Measurements from ENCODE around the gene NCR2. TPM values are rescaled to one million over a fixed set of nuclear protein-coding genes. Genes with fewer than 3 reads are reported as not detected.

Gene NCR2
- total and polyA plus RNA-seq, 7 donors, result not detected

DNA sequence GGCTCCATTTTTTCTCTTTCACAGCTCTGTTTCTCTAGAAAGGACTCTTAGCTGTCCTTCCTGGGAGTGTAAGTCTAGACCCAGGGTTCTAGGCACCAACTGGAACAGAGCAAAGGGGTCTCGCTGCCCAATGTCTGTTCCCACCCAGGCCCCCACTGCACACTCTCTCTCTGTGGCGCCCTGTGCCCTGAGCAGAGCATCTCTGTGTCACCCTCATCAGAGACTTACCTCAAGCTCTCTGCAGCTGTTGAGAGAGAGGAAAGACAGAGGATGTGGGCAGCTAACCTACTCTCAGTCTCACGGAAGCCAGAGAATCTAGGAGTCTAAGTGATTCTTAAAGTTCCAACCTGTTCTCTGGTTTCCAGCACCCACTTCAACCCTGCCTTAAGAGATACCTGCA is 9.5 kb downstream of the NCR2 start:
- Histone ChIP-seq H3K36me3 (ENCODE audit: insufficient read depth in 1 of 2, low read depth in 1 of 2) (no peaks in the 10 kb centered on the region), H3K4me3 (no peak overlapping the region), H3K27me3 (ENCODE audit: insufficient read depth in 3 of 3, low read length in 2 of 3) (peaks cover 2 to 14% (median 4%) of the 10 kb centered on the region in 3 donors), H3K27ac (no peak overlapping the region), H3K4me1 (no peaks in the 10 kb centered on the region), H3K9me3 (no peaks in the 10 kb centered on the region)
- intact Hi-C loops (cut with DNase I), result no loop called here
- DNase-seq, result no peak
- TF ChIP-seq, protein P1, sequence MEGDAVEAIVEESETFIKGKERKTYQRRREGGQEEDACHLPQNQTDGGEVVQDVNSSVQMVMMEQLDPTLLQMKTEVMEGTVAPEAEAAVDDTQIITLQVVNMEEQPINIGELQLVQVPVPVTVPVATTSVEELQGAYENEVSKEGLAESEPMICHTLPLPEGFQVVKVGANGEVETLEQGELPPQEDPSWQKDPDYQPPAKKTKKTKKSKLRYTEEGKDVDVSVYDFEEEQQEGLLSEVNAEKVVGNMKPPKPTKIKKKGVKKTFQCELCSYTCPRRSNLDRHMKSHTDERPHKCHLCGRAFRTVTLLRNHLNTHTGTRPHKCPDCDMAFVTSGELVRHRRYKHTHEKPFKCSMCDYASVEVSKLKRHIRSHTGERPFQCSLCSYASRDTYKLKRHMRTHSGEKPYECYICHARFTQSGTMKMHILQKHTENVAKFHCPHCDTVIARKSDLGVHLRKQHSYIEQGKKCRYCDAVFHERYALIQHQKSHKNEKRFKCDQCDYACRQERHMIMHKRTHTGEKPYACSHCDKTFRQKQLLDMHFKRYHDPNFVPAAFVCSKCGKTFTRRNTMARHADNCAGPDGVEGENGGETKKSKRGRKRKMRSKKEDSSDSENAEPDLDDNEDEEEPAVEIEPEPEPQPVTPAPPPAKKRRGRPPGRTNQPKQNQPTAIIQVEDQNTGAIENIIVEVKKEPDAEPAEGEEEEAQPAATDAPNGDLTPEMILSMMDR (IDR thresholded peaks at IDR 0.05), result no peak
- 49 to 65% (median 63%) methylated on average over 3 of the region's 3 CpGs for WGBS, 3 donors
- ATAC-seq, result no peak

DNA sequence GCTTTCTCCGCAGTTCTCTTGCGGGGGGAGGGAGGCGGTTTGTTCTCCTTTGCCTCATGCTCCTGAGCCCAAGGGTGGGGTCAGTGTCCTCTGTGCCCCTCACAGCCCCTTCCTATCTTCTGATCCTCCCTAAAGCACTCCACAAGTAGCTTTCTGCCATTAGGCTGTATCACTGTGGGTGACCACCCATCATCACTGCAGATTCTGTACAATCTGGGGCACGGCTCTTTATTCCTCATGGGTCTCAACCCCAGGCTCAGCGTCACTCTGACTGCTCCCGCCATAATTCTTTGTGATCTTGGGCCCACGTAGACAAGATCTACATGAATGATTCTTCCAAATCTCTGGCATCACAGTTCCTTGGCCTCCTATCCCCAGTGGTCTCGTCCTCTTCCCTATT is 10.5 kb downstream of the NCR2 start:
- WGBS, 3 donors, result 80 to 86% (median 81%) methylated on average over 8 of the region's 8 CpGs
- intact Hi-C loops (cut with DNase I), result no loop called here
- no peak for DNase-seq
- TF ChIP-seq, protein P1 (IDR thresholded peaks at IDR 0.05), result no peak
- H3K9me3 ChIP-seq, result no peaks in the 10 kb centered on the region
- H3K27ac ChIP-seq, result no peak overlapping the region
- no peaks in the 10 kb centered on the region for H3K36me3 ChIP-seq (ENCODE audit: insufficient read depth in 1 of 2, low read depth in 1 of 2)
- no peaks in the 10 kb centered on the region for H3K4me1 ChIP-seq
- ATAC-seq, result no peak
- H3K4me3 ChIP-seq, result no peak overlapping the region
- peaks cover under 1 to 20% (median 2%) of the 10 kb centered on the region in 3 donors for H3K27me3 ChIP-seq (ENCODE audit: insufficient read depth in 3 of 3, low read length in 2 of 3)

DNA sequence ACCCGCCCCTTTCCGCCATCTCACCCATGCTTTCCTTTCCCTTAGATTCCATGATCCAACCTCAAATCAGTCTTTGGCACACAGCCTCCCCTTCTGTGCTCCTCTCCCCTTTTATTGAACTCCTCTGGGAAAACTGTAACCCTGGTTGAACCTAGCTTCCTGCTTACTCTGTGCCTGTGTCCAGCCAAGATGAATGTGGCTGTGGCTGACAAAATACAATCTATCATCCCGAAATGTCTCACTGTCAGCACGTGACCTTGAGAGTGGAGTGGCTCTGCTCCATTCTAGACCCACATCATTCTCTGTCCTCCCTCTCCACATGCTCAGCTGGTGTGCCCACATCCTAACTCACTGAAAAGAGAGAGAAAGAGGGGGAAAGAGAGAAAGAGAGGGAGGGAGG is 11.0 kb downstream of the NCR2 start:
- DNase-seq (no peak), ATAC-seq (no peak)
- Histone ChIP-seq H3K9me3 (no peaks in the 10 kb centered on the region), H3K4me3 (no peak overlapping the region), H3K27ac (no peak overlapping the region), H3K4me1 (no peaks in the 10 kb centered on the region), H3K36me3 (ENCODE audit: insufficient read depth in 1 of 2, low read depth in 1 of 2) (no peaks in the 10 kb centered on the region), H3K27me3 (ENCODE audit: insufficient read depth in 3 of 3, low read length in 2 of 3) (peaks cover 0 to 24% (median 2%) of the 10 kb centered on the region in 3 donors)
- WGBS, 3 donors, result 60 to 67% (median 62%) methylated on average over 4 of the region's 4 CpGs
- TF ChIP-seq, protein P1 (IDR thresholded peaks at IDR 0.05), result no peak
- intact Hi-C loops (cut with DNase I), result no loop called here

DNA sequence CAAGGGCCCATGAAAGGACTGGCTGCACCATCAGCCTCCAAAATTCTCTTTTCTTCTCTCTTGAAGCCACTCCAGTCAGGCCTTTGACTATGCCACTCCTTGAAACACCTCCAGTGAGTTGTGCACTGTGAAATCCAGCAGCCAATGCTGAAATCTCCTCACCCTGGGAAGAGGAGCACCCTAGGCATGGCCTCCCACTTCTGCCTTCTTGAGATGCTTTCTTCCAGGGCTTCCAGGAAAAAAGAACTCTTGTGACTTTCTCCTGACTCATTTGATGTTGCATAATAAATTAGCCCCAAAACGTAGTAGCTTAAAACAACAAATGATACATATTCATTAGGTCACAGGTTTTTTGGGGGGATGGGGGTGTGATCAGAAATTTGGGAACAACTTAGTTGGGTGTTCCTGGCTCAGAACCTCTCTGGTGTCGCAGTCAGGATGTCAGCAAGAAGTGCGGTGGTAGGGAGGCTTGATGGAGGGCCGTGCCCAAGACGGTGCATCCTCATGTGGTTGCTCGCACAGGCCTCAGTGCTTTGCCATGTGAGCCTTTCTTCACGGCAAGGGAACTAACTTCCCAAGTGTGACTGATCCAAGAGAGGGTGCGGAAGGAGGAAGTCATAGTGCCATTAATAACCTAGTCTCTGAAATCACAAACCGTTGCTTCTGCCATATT is 12.1 kb downstream of the NCR2 start:
- Histone ChIP-seq H3K27ac (no peak overlapping the region), H3K27me3 (ENCODE audit: insufficient read depth in 3 of 3, low read length in 2 of 3) (peaks cover 0 to 35% (median 2%) of the 10 kb centered on the region in 3 donors), H3K36me3 (ENCODE audit: insufficient read depth in 1 of 2, low read depth in 1 of 2) (no peaks in the 10 kb centered on the region), H3K4me3 (no peak overlapping the region), H3K4me1 (no peaks in the 10 kb centered on the region), H3K9me3 (no peaks in the 10 kb centered on the region)
- intact Hi-C loops (cut with DNase I), result no loop called here
- WGBS, 3 donors, result 83 to 86% (median 85%) methylated on average over 9 of the region's 9 CpGs
- ATAC-seq (no peak), DNase-seq (no peak)
- TF ChIP-seq, protein P1 (IDR thresholded peaks at IDR 0.05), result no peak

DNA sequence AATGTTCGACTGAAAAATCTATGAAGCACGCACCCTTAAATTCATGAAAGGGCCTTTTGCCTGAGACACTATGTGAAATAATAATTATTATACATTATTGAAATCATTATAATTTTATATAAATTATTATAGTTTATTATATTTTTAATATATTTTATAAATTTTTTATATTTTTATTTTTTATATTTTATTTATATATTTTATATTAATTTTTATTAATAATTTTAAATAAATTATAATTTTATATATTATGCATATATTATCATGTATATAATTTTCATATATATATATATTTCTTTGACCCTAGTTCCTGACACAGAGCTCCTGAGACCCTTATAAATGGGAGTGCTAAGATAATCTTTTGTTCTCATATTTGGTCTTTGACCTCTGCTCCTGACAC is 13.5 kb downstream of the NCR2 start:
- no peaks in the 10 kb centered on the region for H3K9me3 ChIP-seq
- TF ChIP-seq, protein P1 (IDR thresholded peaks at IDR 0.05), result no peak
- ATAC-seq (no peak), DNase-seq (no peak)
- H3K4me3 ChIP-seq, result no peak overlapping the region
- no peaks in the 10 kb centered on the region for H3K4me1 ChIP-seq
- no peaks in the 10 kb centered on the region for H3K36me3 ChIP-seq (ENCODE audit: insufficient read depth in 1 of 2, low read depth in 1 of 2)
- H3K27ac ChIP-seq, result no peak overlapping the region
- H3K27me3 ChIP-seq (ENCODE audit: insufficient read depth in 3 of 3, low read length in 2 of 3), result peaks cover 0 to 38% (median 2%) of the 10 kb centered on the region in 3 donors
- 96 to 97% (median 96%) methylated on average over 2 of the region's 2 CpGs for WGBS, 3 donors
- intact Hi-C loops (cut with DNase I), result no loop called here
